ENCODE data around the gene AGPAT3.

The AGPAT3 gene

GRCh38 chr21:43933680-43934079 is 68.7 kb downstream of the AGPAT3 start:
- H3F3A ChIP-seq (ENCODE audit: control insufficient read depth, insufficient read depth) = peaks cover 6% of the 10 kb centered on the region
- H3K36me3 ChIP-seq (ENCODE audit: control insufficient read depth, low read length) = no peaks in the 10 kb centered on the region
- no peak overlapping the region for H3K4me3 ChIP-seq (ENCODE audit: low read length)
- H3K4me1 ChIP-seq (ENCODE audit: control insufficient read depth, low read length) = peaks cover 17% of the 10 kb centered on the region
- TF ChIP-seq CTCF (IDR thresholded peaks at IDR 0.05; ENCODE audit: low read depth, low read length, poor library complexity, severe bottlenecking) (no peak), EZH2phosphoT487 (IDR thresholded peaks at IDR 0.05; ENCODE audit: borderline replicate concordance, low read length) (no peak)
- no peak overlapping the region for H3K27ac ChIP-seq (ENCODE audit: low read depth, low read length)
- no peak overlapping the region for H3K4me2 ChIP-seq (ENCODE audit: low read length)
- no peaks in the 10 kb centered on the region for H4K20me1 ChIP-seq (ENCODE audit: control insufficient read depth, insufficient read depth, low read depth, low read length)
- peaks cover 5% of the 10 kb centered on the region for H3K79me2 ChIP-seq (ENCODE audit: control insufficient read depth, low read length)
- no peaks in the 10 kb centered on the region for H3K9me3 ChIP-seq (ENCODE audit: control insufficient read depth, insufficient read depth, low read length)
- no peaks in the 10 kb centered on the region for H3K27me3 ChIP-seq (ENCODE audit: control insufficient read depth, low read length)
- no peaks in the 10 kb centered on the region for H3K9me2 ChIP-seq (replicated peaks; ENCODE audit: control insufficient read depth, low read length)

- no peak overlapping the region for H3K4me3 ChIP-seq (ENCODE audit: low read length)
- H3K36me3 ChIP-seq (ENCODE audit: control insufficient read depth, low read length) = no peaks in the 10 kb centered on the region
- H3K27me3 ChIP-seq (ENCODE audit: control insufficient read depth, low read length) = no peaks in the 10 kb centered on the region
- H3K9me2 ChIP-seq (replicated peaks; ENCODE audit: control insufficient read depth, low read length) = no peaks in the 10 kb centered on the region
- H3F3A ChIP-seq (ENCODE audit: control insufficient read depth, insufficient read depth) = peaks cover 6% of the 10 kb centered on the region
- TF ChIP-seq CTCF (IDR thresholded peaks at IDR 0.05; ENCODE audit: low read depth, low read length, poor library complexity, severe bottlenecking) = no peak
- TF ChIP-seq EZH2phosphoT487 (IDR thresholded peaks at IDR 0.05; ENCODE audit: borderline replicate concordance, low read length) = no peak
- H3K9me3 ChIP-seq (ENCODE audit: control insufficient read depth, insufficient read depth, low read length) = no peaks in the 10 kb centered on the region
- H3K4me2 ChIP-seq (ENCODE audit: low read length) = no peak overlapping the region
- peaks cover 20% of the 10 kb centered on the region for H3K4me1 ChIP-seq (ENCODE audit: control insufficient read depth, low read length)
- H4K20me1 ChIP-seq (ENCODE audit: control insufficient read depth, insufficient read depth, low read depth, low read length) = no peaks in the 10 kb centered on the region
- H3K27ac ChIP-seq (ENCODE audit: low read depth, low read length) = no peak overlapping the region
- H3K79me2 ChIP-seq (ENCODE audit: control insufficient read depth, low read length) = peaks cover 7% of the 10 kb centered on the region
These were observed 69.1 kb downstream of the AGPAT3 start for GRCh38 chr21:43934116-43934515.

- no peaks in the 10 kb centered on the region for H3K27me3 ChIP-seq (ENCODE audit: control insufficient read depth, low read length)
- no peaks in the 10 kb centered on the region for H4K20me1 ChIP-seq (ENCODE audit: control insufficient read depth, insufficient read depth, low read depth, low read length)
- no peak overlapping the region for H3K4me3 ChIP-seq (ENCODE audit: low read length)
- H3K36me3 ChIP-seq (ENCODE audit: control insufficient read depth, low read length) = no peaks in the 10 kb centered on the region
- H3K4me1 ChIP-seq (ENCODE audit: control insufficient read depth, low read length) = peaks cover 23% of the 10 kb centered on the region
- H3K9me3 ChIP-seq (ENCODE audit: control insufficient read depth, insufficient read depth, low read length) = no peaks in the 10 kb centered on the region
- TF ChIP-seq CTCF (IDR thresholded peaks at IDR 0.05; ENCODE audit: low read depth, low read length, poor library complexity, severe bottlenecking) = no peak
- TF ChIP-seq EZH2phosphoT487 (IDR thresholded peaks at IDR 0.05; ENCODE audit: borderline replicate concordance, low read length) = no peak
- H3K4me2 ChIP-seq (ENCODE audit: low read length) = no peak overlapping the region
- no peaks in the 10 kb centered on the region for H3K9me2 ChIP-seq (replicated peaks; ENCODE audit: control insufficient read depth, low read length)
- peaks cover 6% of the 10 kb centered on the region for H3F3A ChIP-seq (ENCODE audit: control insufficient read depth, insufficient read depth)
- H3K27ac ChIP-seq (ENCODE audit: low read depth, low read length) = no peak overlapping the region
- peaks cover 7% of the 10 kb centered on the region for H3K79me2 ChIP-seq (ENCODE audit: control insufficient read depth, low read length)
These were observed 70.0 kb downstream of the AGPAT3 start for GRCh38 chr21:43934716-43935705.
